ENCODE results near the gene OR1J4. TPM values are rescaled to one million over a fixed set of nuclear protein-coding genes. Genes with fewer than 3 reads are reported as not detected.

Gene OR1J4
- total RNA-seq (not detected in 2 replicates), polyA plus RNA-seq (not detected in 2 replicates)

GRCh38 chr9:122518841-122519240, at the start of gene OR1J4:
Gene OR1J4, plus strand, starts transcription at chr9:122519141. Its CDS starts 0 bp downstream, at chr9:122519141.
- Histone ChIP-seq H3K27me3 (no peaks in the 10 kb centered on the region), H2AFZ (no peak within 1 kb of the TSS), H4K20me1 (ENCODE audit: insufficient read depth, poor library complexity, severe bottlenecking) (no peaks in the 10 kb centered on the region), H3K79me2 (no peaks in the 10 kb centered on the region), H3K9me3 (ENCODE audit: low read depth) (no peaks in the 10 kb centered on the region), H3K4me2 (no peak within 1 kb of the TSS), H3K4me1 (ENCODE audit: insufficient read depth) (no peaks in the 10 kb centered on the region), H3K27ac (no peak within 1 kb of the TSS), H3K36me3 (replicated peaks; ENCODE audit: insufficient read depth, low read depth) (no peaks in the 10 kb centered on the region), H3K9me2 (replicated peaks; ENCODE audit: insufficient read depth) (no peaks in the 10 kb centered on the region), H3K4me3 (no peak within 1 kb of the TSS)
- WGBS (ENCODE audit: low lambda C conversion rate, missing lambda C conversion rate) = 68% methylated on average over 4 of the region's 4 CpGs
- DNase-seq (ENCODE audit: low spot score) = no peak
- TF ChIP-seq EZH2phosphoT487 (IDR thresholded peaks at IDR 0.05; ENCODE audit: low read depth, severe bottlenecking, unreplicated experiment) (no peak), EZH2 (IDR thresholded peaks at IDR 0.05; ENCODE audit: borderline replicate concordance) (no peak), CTCF (IDR thresholded peaks at IDR 0.05; ENCODE audit: poor library complexity) (no peak)

- Histone ChIP-seq H3K36me3 (replicated peaks; ENCODE audit: insufficient read depth, low read depth) (no peaks in the 10 kb centered on the region), H3K4me2 (no peak overlapping the region), H3K9me3 (ENCODE audit: low read depth) (no peaks in the 10 kb centered on the region), H3K4me1 (ENCODE audit: insufficient read depth) (no peaks in the 10 kb centered on the region), H3K9me2 (replicated peaks; ENCODE audit: insufficient read depth) (no peaks in the 10 kb centered on the region), H4K20me1 (ENCODE audit: insufficient read depth, poor library complexity, severe bottlenecking) (no peaks in the 10 kb centered on the region), H3K4me3 (no peak overlapping the region), H3K27me3 (no peaks in the 10 kb centered on the region), H3K79me2 (no peaks in the 10 kb centered on the region), H2AFZ (no peak overlapping the region), H3K27ac (no peak overlapping the region)
- DNase-seq (ENCODE audit: low spot score) = no peak
- WGBS (ENCODE audit: low lambda C conversion rate, missing lambda C conversion rate) = 56% methylated on average over 3 of the region's 3 CpGs
- TF ChIP-seq EZH2phosphoT487 (IDR thresholded peaks at IDR 0.05; ENCODE audit: low read depth, severe bottlenecking, unreplicated experiment) (no peak), EZH2 (IDR thresholded peaks at IDR 0.05; ENCODE audit: borderline replicate concordance) (no peak), CTCF (IDR thresholded peaks at IDR 0.05; ENCODE audit: poor library complexity) (no peak)
These were observed 44.4 kb upstream of the OR1J4 start for GRCh38 chr9:122474561-122474960.

- Histone ChIP-seq H3K4me3 (no peak overlapping the region), H3K27ac (no peak overlapping the region), H3K9me3 (ENCODE audit: low read depth) (no peaks in the 10 kb centered on the region), H3K27me3 (no peaks in the 10 kb centered on the region), H3K9me2 (replicated peaks; ENCODE audit: insufficient read depth) (no peaks in the 10 kb centered on the region), H3K36me3 (replicated peaks; ENCODE audit: insufficient read depth, low read depth) (no peaks in the 10 kb centered on the region), H3K79me2 (no peaks in the 10 kb centered on the region), H4K20me1 (ENCODE audit: insufficient read depth, poor library complexity, severe bottlenecking) (no peaks in the 10 kb centered on the region), H2AFZ (no peak overlapping the region), H3K4me2 (no peak overlapping the region), H3K4me1 (ENCODE audit: insufficient read depth) (no peaks in the 10 kb centered on the region)
- 48% methylated on average over 2 of the region's 2 CpGs for WGBS (ENCODE audit: low lambda C conversion rate, missing lambda C conversion rate)
- TF ChIP-seq EZH2phosphoT487 (IDR thresholded peaks at IDR 0.05; ENCODE audit: low read depth, severe bottlenecking, unreplicated experiment) = no peak
- no peak for TF ChIP-seq CTCF (IDR thresholded peaks at IDR 0.05; ENCODE audit: poor library complexity)
- TF ChIP-seq EZH2 (IDR thresholded peaks at IDR 0.05; ENCODE audit: borderline replicate concordance) = no peak
- no peak for DNase-seq (ENCODE audit: low spot score)
These were observed 43.2 kb upstream of the OR1J4 start for GRCh38 chr9:122475717-122476116.

GRCh38 chr9:122477346-122477745, 41.6 kb upstream of the OR1J4 start:
- Histone ChIP-seq H3K79me2 (no peaks in the 10 kb centered on the region), H2AFZ (no peak overlapping the region), H3K27me3 (no peaks in the 10 kb centered on the region), H3K4me1 (ENCODE audit: insufficient read depth) (no peaks in the 10 kb centered on the region), H3K9me2 (replicated peaks; ENCODE audit: insufficient read depth) (no peaks in the 10 kb centered on the region), H3K9me3 (ENCODE audit: low read depth) (no peaks in the 10 kb centered on the region), H3K4me3 (no peak overlapping the region), H3K4me2 (no peak overlapping the region), H3K36me3 (replicated peaks; ENCODE audit: insufficient read depth, low read depth) (no peaks in the 10 kb centered on the region), H3K27ac (no peak overlapping the region), H4K20me1 (ENCODE audit: insufficient read depth, poor library complexity, severe bottlenecking) (no peaks in the 10 kb centered on the region)
- WGBS (ENCODE audit: low lambda C conversion rate, missing lambda C conversion rate) = 87% methylated on average over 3 of the region's 3 CpGs
- DNase-seq (ENCODE audit: low spot score) = no peak
- TF ChIP-seq CTCF (IDR thresholded peaks at IDR 0.05; ENCODE audit: poor library complexity) (no peak), EZH2phosphoT487 (IDR thresholded peaks at IDR 0.05; ENCODE audit: low read depth, severe bottlenecking, unreplicated experiment) (no peak), EZH2 (IDR thresholded peaks at IDR 0.05; ENCODE audit: borderline replicate concordance) (no peak)

All from hepatocyte (in vitro differentiated cells).